HepG2 (cell line): ENCODE data around the gene HAPLN2. TPM values are rescaled to one million over a fixed set of nuclear protein-coding genes. Genes with fewer than 3 reads are reported as not detected.
A peak's percentile ranks its signal among the peaks of the same experiment; 100 is the strongest.

Source experiments
- FOSL1 ChIP-seq: sonication (generic); formaldehyde crosslinking; IDR thresholded peaks from 2 replicates; pipeline ENCODE4 v1.9.0; 2021; ENCODE audit warnings: missing genetic modification reagents, borderline replicate concordance
- FOXJ3 ChIP-seq: sonication (generic); formaldehyde crosslinking; IDR thresholded peaks from 2 replicates; pipeline ENCODE4 v1.4.0; 2020; ENCODE audit warnings: missing genetic modification reagents, mild to moderate bottlenecking, borderline replicate concordance
- FUBP1 ChIP-seq: sonication (generic); formaldehyde crosslinking; IDR thresholded peaks from 2 replicates; pipeline ENCODE4 v1.5.1; 2020; ENCODE audit warnings: missing genetic modification reagents, mild to moderate bottlenecking, borderline replicate concordance
- HDAC1 ChIP-seq: sonication (generic); formaldehyde crosslinking; IDR thresholded peaks from 2 replicates; pipeline ENCODE4 v1.5.1; 2020; ENCODE audit warnings: mild to moderate bottlenecking, missing genetic modification reagents
- HNRNPK ChIP-seq: fragments of 200-400 bp; formaldehyde crosslinking; IDR thresholded peaks from 2 replicates; pipeline ENCODE4 v1.6.1; 2018; ENCODE audit warnings: low read length, low read depth, moderate library complexity, mild to moderate bottlenecking; ENCODE audit not compliant: poor library complexity, severe bottlenecking
- MTA1 ChIP-seq: sonication (generic); formaldehyde crosslinking; IDR thresholded peaks from 2 replicates; pipeline ENCODE4 v1.4.0; 2020; ENCODE audit warnings: missing genetic modification reagents, mild to moderate bottlenecking, borderline replicate concordance
- NCOA1 ChIP-seq: sonication (generic); formaldehyde crosslinking; IDR thresholded peaks from 2 replicates; pipeline ENCODE4 v1.9.0; 2021; ENCODE audit warnings: missing genetic modification reagents
- PHF21A ChIP-seq: sonication (generic); formaldehyde crosslinking; IDR thresholded peaks from 2 replicates; pipeline ENCODE4 v1.5.0; 2020; ENCODE audit warnings: mild to moderate bottlenecking, missing genetic modification reagents
- PRPF4 ChIP-seq: fragments of 200-400 bp; formaldehyde crosslinking; IDR thresholded peaks from 2 replicates; pipeline ENCODE4 v1.6.1; 2016; ENCODE audit warnings: low read length, low read depth; ENCODE audit not compliant: poor library complexity, severe bottlenecking
- RNF219 ChIP-seq: sonication (generic); formaldehyde crosslinking; IDR thresholded peaks from 2 replicates; pipeline ENCODE4 v1.5.0; 2020; ENCODE audit warnings: mild to moderate bottlenecking, missing genetic modification reagents
- SOX6 ChIP-seq, 2 experiments: fragments of 450-650 bp in 1 of 2; sonication (generic) in 1 of 2; formaldehyde crosslinking in 1 of 2; IDR thresholded peaks; 2 replicates each; pipeline versions ENCODE4 v1.4.0 to v1.6.1; 2017 to 2020; ENCODE audit warnings: antibody characterized with exemption in 1 of 2, mild to moderate bottlenecking in 1 of 2, missing genetic modification reagents in 1 of 2
- YY1 ChIP-seq: IDR thresholded peaks from 2 replicates; pipeline ENCODE4 v1.6.1; 2011; ENCODE audit warnings: low read length, low read depth, moderate library complexity, mild to moderate bottlenecking; ENCODE audit not compliant: insufficient read depth, insufficient replicate concordance
- ZBTB4 ChIP-seq: sonication (generic); formaldehyde crosslinking; IDR thresholded peaks from 2 replicates; pipeline ENCODE4 v1.4.0; 2020; ENCODE audit warnings: missing genetic modification reagents, mild to moderate bottlenecking, borderline replicate concordance
- ZFAT ChIP-seq: sonication (generic); formaldehyde crosslinking; conservative IDR thresholded peaks from 2 replicates; pipeline ENCODE4 v1.8.1; 2023; ENCODE audit warnings: missing genetic modification reagents, inconsistent platforms
- ZNF251 ChIP-seq: sonication (generic); formaldehyde crosslinking; IDR thresholded peaks from 2 replicates; pipeline ENCODE4 v1.9.0; 2021; ENCODE audit warnings: mild to moderate bottlenecking, missing genetic modification reagents
- ZNF331 ChIP-seq: sonication (generic); formaldehyde crosslinking; IDR thresholded peaks from 2 replicates; pipeline ENCODE4 v1.4.0; 2020; ENCODE audit warnings: missing genetic modification reagents
- ZNF510 ChIP-seq: sonication (generic); formaldehyde crosslinking; IDR thresholded peaks from 2 replicates; pipeline ENCODE4 v1.4.0; 2020; ENCODE audit warnings: low read depth, mild to moderate bottlenecking, missing genetic modification reagents
- ZNF580 ChIP-seq: IDR thresholded peaks from 2 replicates; pipeline ENCODE4 v1.6.1; 2016; ENCODE audit warnings: low read depth, borderline replicate concordance
- ZNF605 ChIP-seq: sonication (generic); formaldehyde crosslinking; IDR thresholded peaks from 2 replicates; pipeline ENCODE4 v1.8.0; 2022; ENCODE audit warnings: mild to moderate bottlenecking, missing genetic modification reagents
- ZNF749 ChIP-seq: sonication (generic); formaldehyde crosslinking; IDR thresholded peaks from 2 replicates; pipeline ENCODE4 v1.8.0; 2022; ENCODE audit warnings: mild to moderate bottlenecking, missing genetic modification reagents, moderate library complexity, borderline replicate concordance
- ZSCAN22 ChIP-seq: sonication (generic); formaldehyde crosslinking; IDR thresholded peaks from 2 replicates; pipeline ENCODE4 v1.4.0; 2020; ENCODE audit warnings: mild to moderate bottlenecking, missing genetic modification reagents
- polyA plus RNA-seq, 8 experiments: library from polyadenylated mRNA; depleted of rRNA in 3 of 8; stranded (reverse) in 7 of 8; unstranded in 1 of 8; fragments of >200 nt; fragmentation: Illumina TruSeq in 4 of 8; extraction: Trizol in 4 of 8; gene quantifications; 2 replicates each; pipeline versions ENCODE4 v1.2.1 to v1.2.3, GENCODE V29; 2011 to 2016; ENCODE audit warnings: low read depth in 4 of 8, missing spikeins in 1 of 8, mixed read lengths in 1 of 8; ENCODE audit not compliant: insufficient read depth in 1 of 8
- total RNA-seq, 5 experiments: library from RNA; depleted of rRNA; stranded (reverse); fragments of >200 nt; fragmentation: Illumina TruSeq; extraction: Trizol; gene quantifications; 2 replicates each; pipeline ENCODE4 v1.2.3, GENCODE V29; 2016; ENCODE audit warnings: low read depth in 1 of 5

The HAPLN2 gene
- total and polyA plus RNA-seq, 2 of the 13 experiments (the other 11 are each of a cell fraction or from before 2014, with no cell fraction given), result not detected

- TF ChIP-seq SOX6 (IDR thresholded peaks at IDR 0.05), result no peak
- TF ChIP-seq SOX6 (CRISPR knock-in tag; IDR thresholded peaks at IDR 0.05), result 0 out of 2 replicates have a peak, but pooled peaks have one; percentile 31
- TF ChIP-seq ZFAT (CRISPR knock-in tag), result no peak
- TF ChIP-seq ZBTB4 (CRISPR knock-in tag), result no peak
- peak; percentile 68 for TF ChIP-seq HDAC1 (CRISPR knock-in tag)
- no peak for TF ChIP-seq PRPF4
- TF ChIP-seq FOXJ3 (CRISPR knock-in tag), result no peak
- TF ChIP-seq FOSL1, result no peak
- TF ChIP-seq HNRNPK, result no peak
- no peak for TF ChIP-seq ZNF251
- no peak for TF ChIP-seq RNF219 (CRISPR knock-in tag)
- 0 out of 2 replicates have a peak, but pooled peaks have one; percentile 52 for TF ChIP-seq MTA1 (CRISPR knock-in tag)
- TF ChIP-seq ZNF749 (CRISPR knock-in tag), result peak; percentile 64
- TF ChIP-seq ZNF510 (CRISPR knock-in tag), result no peak
- TF ChIP-seq NCOA1 (CRISPR knock-in tag), result no peak
- TF ChIP-seq ZNF605 (CRISPR knock-in tag), result no peak
- TF ChIP-seq ZNF331 (CRISPR knock-in tag), result no peak
- TF ChIP-seq PHF21A (CRISPR knock-in tag), result no peak
- peak; percentile 40 for TF ChIP-seq YY1
- peak; percentile 45; the same call in 1 of the 2 replicates for TF ChIP-seq ZNF580 (CRISPR knock-in tag)
- no peak for TF ChIP-seq FUBP1
- TF ChIP-seq ZSCAN22 (CRISPR knock-in tag), result no peak
Measured at GRCh38 chr1:156591432-156592157, 27.6 kb upstream of the HAPLN2 start, which contains the start of gene NAXE (continued).
